AG10803 (cell line): Measurements from ENCODE around the gene OSBPL10.

Source experiments
- DNase-seq: peaks from one replicate; pipeline ENCODE4 v3.0.0; 2010; ENCODE audit warnings: low read depth
- H3K4me3 ChIP-seq: 2 replicates; pipeline ENCODE4 v1.5.1; 2011; ENCODE audit warnings: mild to moderate bottlenecking, low read length, control low read depth
- TF ChIP-seq, protein P1 (sequence below): conservative IDR thresholded peaks from 2 replicates; pipeline ENCODE4 v1.5.1; 2011; ENCODE audit warnings: mild to moderate bottlenecking, low read length, control low read depth, inconsistent platforms

OSBPL10 gene

GRCh38 chr3:31985831-31986230, 4.8 kb upstream of the OSBPL10 start:
- H3K4me3 ChIP-seq: no peak overlapping the region
- DNase-seq: no peak
- TF ChIP-seq, protein P1, sequence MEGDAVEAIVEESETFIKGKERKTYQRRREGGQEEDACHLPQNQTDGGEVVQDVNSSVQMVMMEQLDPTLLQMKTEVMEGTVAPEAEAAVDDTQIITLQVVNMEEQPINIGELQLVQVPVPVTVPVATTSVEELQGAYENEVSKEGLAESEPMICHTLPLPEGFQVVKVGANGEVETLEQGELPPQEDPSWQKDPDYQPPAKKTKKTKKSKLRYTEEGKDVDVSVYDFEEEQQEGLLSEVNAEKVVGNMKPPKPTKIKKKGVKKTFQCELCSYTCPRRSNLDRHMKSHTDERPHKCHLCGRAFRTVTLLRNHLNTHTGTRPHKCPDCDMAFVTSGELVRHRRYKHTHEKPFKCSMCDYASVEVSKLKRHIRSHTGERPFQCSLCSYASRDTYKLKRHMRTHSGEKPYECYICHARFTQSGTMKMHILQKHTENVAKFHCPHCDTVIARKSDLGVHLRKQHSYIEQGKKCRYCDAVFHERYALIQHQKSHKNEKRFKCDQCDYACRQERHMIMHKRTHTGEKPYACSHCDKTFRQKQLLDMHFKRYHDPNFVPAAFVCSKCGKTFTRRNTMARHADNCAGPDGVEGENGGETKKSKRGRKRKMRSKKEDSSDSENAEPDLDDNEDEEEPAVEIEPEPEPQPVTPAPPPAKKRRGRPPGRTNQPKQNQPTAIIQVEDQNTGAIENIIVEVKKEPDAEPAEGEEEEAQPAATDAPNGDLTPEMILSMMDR: no peak

- no peak for DNase-seq
- no peak overlapping the region for H3K4me3 ChIP-seq
- TF ChIP-seq, protein P1: no peak
Measured at GRCh38 chr3:31984321-31984720, 3.3 kb upstream of the OSBPL10 start.

DNA sequence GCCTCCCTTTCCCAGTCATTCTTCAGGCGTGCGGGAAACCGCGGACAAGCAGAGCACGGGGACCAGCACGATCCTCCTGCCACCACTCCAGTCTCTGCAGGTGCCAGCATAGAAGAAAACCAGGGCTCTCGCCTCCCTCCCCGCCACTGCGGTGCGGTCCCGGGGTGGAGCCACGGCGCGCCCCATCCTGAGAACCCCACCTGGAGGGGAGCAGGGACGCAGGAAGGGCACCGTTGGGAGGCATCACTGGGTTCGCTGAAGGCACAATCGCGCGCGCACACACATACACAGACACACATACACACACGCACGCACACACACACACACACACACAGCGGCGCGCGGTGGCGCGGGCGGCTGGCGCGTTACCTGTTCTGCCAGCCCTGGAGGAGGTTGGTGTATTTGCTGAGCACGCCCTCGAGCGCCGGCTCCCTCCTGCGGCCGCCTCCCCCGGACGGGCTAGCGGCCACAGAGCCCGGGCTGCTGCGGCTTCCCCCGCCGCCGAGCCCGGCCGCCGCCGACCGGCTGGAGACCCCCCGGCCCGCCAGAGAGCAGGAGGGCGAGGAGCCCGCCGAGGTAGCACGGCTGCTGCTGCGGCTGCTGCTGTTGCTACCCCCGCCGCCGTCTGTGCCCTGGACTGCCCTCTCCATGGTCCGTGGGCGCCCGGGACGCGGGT, 394 bp downstream of the OSBPL10 start:
- TF ChIP-seq, protein P1: no peak
- H3K4me3 ChIP-seq: peak overlapping the region; percentile 64
- DNase-seq: no peak

- no peak overlapping the region for H3K4me3 ChIP-seq
Measured at GRCh38 chr3:31979001-31979697, 1.9 kb downstream of the OSBPL10 start.

DNA sequence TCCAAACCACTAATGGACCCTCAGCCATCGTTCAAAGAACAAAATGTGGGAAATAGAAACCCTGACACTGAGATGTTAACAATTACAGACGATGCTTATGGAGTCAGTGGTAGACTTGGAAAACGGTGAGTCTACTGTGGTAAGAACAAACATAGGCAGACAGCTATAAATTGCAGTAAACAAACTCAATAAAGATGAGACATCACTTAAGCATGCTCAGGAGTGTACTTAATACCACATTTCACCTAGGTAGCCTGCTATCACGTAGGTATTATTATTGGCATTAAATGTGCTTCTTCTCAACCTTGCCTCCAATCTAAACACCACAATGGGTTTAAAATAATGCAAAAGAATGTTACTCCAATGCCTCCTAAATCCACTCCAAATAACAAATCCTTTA, 2.5 kb downstream of the OSBPL10 start:
- no peak for DNase-seq
- H3K4me3 ChIP-seq: no peak overlapping the region
- TF ChIP-seq, protein P1: no peak

More at GRCh38 chr3:31979001-31979697, 1.9 kb downstream of the OSBPL10 start:
- no peak for DNase-seq
- TF ChIP-seq, protein P1: no peak

- no peak for DNase-seq
- TF ChIP-seq, protein P1: no peak
- H3K4me3 ChIP-seq: no peak overlapping the region
Measured at GRCh38 chr3:31977736-31978135, 3.3 kb downstream of the OSBPL10 start.

DNA sequence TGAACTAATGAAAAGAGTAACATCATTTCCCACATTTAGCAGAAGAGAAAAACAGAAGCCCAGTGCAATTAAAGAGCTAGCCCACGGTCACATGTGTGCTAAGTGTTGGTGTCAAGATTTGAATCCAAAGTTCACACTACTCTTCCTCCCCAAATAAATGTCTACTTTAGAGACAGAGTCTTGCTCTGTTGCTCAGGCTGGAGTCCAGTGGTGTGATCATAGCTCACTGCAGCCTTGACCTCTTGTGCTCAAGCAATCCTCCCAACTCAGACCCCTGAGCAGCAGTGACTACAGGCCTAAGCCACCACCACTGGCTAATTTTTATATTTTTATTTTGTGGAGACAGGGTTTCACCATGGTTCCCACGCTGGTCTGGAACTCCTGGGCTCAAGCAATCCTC, 4.8 kb downstream of the OSBPL10 start:
- TF ChIP-seq, protein P1: no peak
- no peak for DNase-seq
- no peak overlapping the region for H3K4me3 ChIP-seq
